ENCODE results near the gene TBC1D14.

TBC1D14 gene

DNA sequence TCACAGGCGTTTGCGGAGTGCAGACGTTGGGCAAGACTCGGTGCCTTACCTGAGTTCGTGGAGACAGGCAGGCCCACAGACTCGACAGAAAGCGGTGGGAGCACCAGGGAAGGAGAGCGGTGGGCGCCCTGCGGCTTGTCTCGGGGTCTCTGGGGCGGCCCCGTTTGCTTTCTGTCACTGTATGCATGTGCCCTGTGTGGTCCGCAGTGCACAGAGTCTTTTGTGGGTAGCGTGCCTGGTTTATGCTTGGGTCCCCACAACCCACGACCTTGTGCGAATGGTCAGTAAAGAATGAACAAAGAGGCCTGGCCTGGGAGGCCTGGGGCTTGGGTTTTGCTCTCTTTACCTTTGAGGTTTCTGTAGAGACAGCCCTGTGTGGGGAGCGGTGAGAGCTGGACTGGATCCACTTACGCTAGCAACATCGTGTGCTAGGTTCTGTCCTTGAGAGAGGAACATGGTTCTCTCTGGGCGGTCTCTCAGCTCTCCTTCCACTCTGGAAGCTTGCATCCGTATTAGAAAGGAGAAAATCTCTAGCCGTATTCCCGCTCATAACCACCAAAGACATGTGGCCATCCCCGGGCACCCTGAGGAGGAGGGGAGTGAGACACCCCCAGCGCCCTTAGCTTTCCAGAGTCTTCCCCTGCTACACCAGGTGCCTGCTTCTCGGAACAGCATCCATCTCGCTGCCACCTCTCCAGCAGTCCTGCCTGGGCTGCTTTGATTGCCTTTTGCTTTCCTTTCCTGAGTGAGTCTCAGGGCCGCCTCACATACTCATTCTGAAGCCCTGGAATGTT, 134.7 kb downstream of the TBC1D14 start:
- no peak for DNase-seq (ENCODE audit: low read depth)

DNA sequence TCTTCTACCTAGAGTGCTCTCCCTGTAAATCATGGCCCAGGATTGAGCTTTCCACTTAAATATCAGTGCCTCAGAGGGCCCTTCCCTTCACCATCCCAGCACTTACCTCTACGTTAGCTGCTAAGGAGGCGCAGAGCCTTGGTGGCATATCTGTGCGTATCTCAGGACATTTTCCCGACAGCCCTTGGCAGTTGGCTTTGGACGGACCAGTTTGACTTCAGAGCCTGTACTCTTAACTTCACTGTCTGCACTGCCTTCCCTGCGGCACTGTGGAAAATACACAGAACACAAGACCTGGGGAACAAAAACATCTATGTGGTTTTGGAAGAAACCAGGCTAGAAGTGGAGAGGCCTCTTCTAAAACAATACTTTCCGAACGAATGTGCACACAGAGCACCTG, 135.9 kb downstream of the TBC1D14 start:
- no peak for DNase-seq (ENCODE audit: low read depth)

DNA sequence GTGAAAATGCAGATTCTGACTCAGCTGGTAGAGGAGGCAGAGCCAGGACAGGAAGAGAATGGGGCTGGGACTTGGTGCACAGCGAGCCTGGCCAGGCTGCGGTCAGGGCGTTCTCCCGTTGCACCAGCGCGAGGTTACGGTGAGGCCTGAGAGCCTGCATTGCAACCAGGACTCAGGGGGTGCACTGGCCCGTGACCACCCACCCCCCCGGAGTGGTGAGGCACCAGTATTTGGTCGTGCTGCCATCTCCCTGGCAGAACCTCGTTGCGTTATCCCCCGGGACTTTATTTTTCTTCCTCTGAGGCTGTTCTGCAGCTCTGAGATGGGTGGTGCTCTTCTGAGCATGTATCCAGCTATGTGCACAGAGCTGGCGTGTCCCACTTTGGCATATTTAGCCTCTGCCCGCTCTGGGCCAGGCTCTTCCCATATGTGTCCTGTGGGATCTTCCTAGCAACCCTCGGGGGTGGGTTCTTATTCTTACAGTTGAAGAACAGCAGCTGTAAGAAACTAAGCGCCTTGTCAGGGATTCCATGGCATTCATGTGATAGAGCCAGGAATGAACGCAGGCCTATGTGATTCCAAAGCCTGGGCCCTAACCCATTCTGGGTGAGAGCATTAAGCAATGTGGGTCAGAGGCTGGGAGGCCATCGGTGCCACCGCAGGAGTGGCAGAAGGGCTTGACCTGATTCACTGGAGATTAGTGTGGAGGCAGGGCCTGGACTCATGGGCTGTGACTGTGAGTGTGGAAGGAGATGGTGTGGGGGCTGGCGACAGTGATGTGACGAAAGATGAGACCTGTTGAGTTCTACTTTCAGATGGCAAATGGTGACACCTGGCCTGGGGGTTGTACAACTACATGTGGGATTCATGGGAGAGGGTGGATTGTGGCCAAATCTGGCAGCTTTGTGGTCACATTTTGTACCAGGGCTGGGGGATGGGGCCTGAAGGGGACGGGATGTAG, 136.6 kb downstream of the TBC1D14 start:
- no peak for DNase-seq (ENCODE audit: low read depth)

DNA sequence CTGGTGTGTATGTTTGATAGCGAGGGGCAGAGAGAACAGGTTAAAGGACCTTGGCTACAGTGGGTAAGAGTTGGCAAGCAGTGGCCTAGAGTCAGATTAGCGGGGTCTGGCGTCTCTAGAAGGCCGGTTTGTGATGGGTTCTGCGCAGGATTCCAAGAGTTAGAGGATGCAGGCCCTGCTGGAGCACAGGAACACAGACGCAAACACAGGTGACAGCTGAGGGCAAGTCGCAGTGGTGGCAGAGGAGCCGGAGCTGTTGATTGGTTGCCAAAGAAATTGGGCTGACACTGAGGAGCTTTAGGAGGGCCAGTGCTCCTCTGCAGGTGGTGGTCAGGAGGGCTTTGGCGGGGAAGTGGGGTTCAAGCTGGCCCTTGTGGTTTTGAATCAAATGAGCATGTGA, 137.3 kb downstream of the TBC1D14 start:
- DNase-seq (ENCODE audit: low read depth) = no peak

DNA sequence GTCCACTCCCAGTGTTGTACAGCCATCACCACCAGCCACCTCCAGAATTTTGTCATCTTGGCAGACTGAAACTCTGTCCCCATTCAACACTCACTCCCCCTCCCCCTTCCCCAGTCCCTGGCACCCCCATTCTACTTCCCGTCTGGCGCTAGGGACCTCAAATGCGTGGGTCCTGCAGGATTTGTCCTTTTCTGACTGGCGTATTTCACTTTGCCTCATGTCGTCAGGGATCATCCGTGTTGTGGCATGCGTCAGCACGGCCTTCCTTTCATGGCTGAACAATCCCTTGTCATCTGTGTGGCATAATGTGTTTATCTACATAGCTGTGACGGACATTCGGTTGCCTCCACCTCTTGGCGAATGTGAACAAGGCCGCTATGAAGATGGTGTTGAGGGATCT, 139.0 kb downstream of the TBC1D14 start:
- no peak for DNase-seq (ENCODE audit: low read depth)

DNA sequence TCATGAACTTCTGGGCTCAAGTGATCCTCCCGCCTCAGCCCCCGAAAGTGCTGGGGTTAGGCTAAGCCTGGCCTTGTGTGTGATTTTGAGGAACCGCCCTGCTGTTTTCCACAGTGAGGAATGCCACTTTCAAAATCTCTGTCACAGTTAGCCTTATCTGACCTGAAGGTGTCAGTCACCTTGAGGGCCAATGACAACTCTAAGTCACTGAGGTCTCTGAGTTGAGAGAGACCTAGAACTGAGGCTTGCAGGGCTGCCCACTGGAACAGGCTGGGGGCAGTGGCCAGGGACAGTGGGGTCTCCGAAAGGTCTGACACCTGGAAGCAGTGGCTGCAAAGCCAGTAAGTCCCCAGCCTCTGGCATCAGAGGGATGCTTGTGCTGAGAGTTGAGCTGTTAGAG, 139.7 kb downstream of the TBC1D14 start:
- DNase-seq (ENCODE audit: low read depth) = no peak

DNA sequence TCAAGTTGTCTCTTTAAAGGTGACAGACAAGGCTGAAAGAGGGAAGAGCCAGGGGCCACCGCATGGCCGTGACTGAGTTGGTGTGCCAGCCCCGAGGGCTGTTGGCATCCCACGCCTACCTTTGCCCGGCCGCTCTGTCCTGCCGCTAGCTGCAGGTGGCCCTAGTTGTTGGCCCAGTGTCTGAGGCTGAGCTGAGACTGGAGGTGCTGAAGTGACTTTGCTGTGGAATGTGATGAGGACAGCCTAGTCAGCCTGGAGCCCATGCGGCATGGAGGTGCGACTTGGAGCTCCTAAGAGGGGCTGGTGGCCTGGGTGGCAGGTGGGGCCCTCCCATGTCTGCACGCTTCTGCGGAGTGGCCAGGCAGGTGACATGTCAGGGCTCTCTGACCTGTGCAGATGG, 140.1 kb downstream of the TBC1D14 start:
- DNase-seq (ENCODE audit: low read depth) = no peak

DNA sequence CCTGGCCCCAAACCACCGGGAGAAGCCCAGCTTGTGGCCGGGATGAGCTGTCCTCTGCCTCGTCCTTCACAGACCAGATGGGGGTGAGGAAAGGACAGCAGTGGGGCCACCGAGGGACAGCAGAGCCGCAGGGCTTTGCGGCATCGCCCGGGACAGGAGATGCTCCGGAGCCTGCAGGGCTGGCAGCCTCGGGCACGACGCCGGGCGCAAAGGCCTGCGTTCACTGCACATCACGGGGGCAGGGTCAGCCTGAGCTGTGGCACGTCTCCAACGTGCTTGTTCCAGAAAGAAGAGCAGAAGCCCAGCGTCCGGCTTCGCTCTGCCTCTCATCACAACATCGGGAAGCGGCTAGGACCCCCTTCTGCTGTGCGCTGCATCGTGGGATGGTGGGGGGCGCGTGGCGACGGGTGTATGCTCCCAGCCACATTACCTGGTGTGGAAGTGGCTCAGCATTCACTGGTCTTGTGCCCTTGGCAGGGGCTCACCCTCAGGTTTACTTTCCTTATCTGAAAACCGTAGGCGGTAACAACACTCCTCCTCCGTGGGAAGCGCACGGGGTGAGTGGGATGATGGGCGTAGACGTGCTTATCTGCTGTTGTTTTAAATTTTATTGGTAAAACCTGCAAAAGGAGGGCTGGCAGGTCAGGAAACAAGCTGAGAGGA, 141.0 kb downstream of the TBC1D14 start:
- DNase-seq (ENCODE audit: low read depth) = no peak

DNA sequence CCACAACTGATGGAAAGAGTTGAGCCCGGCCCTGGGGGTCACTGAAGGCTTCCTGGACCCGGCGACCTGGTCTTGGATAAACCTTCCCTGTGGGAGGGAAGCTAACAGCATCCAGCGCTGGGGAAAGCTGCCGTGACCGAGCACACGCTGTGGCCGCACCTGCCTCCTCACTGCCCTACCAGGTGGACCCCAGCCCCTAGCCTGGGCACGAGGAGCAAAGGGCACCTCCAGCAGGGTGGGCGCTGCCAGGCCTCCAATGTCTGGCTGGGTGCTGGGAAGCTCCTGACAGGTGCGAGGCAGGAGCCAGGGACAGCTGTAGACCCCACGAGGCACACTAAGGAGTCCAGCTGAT, 141.5 kb downstream of the TBC1D14 start:
- DNase-seq (ENCODE audit: low read depth) = no peak

DNA sequence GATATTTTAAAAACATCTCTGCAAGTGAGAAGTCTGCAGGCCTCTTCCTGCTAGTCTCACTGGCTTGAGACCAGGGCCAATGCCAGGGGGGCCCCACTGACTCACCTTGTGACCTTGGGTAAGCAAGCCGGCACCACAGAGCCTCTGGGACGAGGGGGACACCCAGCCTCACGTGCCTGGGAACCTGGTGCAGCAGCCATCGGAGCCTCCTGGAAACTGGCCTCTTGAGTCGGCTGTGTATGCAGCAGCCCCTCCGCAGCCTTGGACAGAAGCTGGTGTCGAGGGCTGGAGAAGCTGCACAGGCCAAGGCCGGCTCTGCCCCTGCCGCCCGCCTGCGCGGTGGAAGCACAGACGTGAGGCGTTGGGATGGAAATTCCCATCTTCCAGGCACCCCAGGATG, 142.3 kb downstream of the TBC1D14 start:
- DNase-seq (ENCODE audit: low read depth) = no peak

DNA sequence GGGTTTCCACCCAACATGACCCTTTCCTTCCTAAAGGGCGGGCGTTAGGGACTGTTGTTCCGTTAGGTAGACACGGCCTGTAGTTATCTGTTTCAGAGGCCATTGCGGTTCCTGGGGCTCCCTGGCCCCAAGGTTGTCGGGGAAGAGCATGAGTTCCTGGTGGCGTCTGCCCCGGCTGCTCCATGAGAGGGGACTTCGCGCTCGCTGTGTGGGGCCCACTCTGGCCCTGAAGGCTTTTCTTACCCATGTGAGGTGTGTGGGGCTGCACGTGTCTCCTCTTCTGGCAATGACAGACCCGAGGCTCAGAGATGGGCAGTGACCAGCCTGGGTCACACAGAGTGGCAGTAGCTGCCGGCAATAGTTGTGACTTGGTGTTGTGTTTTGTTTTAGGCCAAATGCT, 142.7 kb downstream of the TBC1D14 start:
- no peak for DNase-seq (ENCODE audit: low read depth)

DNA sequence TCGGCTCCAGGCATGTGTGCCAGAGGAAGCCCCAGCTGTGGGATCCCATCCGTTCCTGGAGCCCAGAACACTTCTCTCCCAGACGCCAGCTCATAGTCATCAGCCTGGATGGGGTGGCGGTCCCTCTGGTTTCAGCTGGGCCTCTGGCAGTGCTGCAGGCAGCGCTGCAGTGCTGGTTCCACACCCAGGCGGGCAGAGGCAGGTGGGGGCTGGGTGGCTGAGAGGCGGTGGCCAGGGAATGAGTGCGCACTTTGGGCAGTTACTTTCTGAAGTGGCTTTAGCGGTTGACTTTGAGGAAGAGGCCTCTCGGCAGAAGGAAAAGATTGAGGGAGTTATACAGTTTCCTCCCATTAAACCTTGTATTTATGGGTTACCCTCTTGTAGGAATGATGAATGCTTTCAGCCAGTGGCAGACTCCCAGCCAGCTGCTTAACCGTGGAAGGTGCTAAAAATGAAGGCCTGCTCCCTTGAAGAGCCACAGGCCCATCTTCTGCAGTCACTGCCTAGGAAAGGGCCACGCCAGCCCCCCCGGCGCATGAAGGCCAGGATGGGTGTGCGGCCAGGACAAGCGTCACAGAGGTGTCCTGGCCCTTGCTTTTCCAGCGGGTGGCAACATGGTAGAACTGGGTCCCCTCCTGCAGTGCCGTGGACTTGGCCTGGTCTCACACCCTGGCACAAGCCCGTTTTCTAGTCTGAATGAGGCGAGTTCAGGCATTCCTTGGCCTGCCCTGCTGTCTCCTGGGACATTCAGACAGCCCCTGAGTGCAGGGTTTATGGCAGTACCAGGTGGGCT, 143.5 kb downstream of the TBC1D14 start:
- DNase-seq (ENCODE audit: low read depth) = no peak

DNA sequence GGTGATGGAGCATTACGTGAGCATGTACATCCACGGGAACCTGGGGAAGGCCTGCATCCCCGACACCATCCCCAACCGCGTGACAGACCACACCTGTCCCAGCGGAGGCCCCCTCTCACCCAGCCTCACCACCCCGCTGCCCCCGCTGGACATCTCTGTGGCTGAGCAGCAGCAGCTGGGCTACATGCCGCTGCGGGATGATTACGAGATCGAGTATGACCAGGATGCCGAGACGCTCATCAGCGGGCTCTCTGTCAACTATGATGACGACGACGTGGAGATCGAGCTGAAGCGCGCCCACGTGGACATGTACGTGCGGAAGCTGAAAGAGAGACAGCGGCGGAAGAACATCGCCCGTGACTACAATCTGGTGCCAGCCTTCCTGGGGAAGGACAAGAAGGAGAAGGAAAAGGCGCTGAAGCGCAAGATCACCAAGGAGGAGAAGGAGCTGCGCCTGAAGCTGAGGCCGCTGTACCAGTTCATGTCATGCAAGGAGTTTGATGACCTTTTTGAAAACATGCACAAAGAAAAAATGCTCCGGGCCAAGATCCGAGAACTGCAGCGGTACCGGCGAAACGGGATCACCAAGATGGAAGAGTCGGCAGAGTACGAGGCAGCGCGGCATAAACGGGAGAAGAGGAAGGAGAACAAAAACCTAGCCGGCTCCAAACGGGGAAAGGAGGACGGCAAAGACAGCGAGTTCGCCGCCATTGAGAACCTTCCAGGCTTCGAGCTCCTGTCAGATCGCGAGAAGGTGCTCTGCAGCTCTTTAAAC, 144.7 kb downstream of the TBC1D14 start:
- DNase-seq (ENCODE audit: low read depth) = no peak

DNA sequence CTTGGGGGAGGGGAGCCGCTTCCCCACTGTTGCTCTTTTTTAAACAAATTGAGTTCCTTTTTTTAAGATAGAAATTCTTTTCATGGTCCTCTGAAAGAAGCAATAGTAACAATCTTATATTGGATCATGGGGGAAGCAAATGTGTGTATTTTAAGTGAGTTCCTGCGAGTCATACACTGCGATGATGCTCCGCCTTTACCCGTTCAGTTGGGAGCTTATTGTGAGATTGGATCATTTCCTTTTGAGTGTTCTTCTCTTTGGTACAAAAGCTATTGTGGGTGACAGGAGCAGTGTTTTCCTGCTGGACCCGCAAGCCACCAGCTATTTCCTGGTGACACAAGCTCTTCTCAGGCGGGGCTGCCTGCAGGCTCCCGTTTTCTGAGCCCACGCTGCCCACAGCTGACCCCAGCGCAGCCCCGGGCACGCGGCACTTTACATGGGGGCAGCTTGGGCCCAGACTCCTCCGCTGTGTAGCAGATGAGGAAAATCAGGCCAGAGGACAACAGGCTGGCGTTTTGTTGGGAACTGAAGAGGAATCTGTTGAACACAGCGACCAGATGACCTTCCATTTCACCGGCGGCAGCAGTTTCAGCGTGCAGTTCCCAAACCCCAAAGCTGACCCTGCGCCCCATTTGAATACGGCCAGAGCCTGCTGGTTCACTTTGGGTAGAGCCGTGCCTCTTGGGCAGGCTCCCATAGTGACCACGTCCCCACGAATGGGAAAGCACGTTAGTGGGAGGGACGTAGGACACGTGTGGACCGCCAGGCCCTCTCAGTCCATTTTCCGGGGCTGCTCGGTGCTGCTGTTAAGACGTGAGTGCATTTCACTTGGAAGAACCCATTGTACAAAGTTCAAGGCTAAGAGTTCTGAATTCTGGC, 145.7 kb downstream of the TBC1D14 start:
- no peak for DNase-seq (ENCODE audit: low read depth)

DNA sequence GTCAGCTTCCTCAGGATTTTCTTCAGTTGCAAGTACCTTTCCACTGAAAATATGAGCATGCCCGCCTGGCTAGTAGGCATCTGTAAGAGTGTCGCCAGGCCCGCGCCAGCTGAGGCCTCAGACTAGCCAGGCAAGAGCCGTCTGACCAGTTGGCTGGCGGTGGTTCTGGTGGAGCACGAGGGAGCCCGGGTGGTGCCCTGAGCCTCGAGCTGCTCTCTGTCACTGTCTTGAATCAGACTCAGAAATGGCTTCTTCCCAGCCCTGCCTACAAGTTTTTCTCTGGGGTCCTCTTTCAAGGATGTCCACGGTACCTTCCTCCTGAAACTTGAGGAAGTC, 146.3 kb downstream of the TBC1D14 start:
- no peak for DNase-seq (ENCODE audit: low read depth)

DNA sequence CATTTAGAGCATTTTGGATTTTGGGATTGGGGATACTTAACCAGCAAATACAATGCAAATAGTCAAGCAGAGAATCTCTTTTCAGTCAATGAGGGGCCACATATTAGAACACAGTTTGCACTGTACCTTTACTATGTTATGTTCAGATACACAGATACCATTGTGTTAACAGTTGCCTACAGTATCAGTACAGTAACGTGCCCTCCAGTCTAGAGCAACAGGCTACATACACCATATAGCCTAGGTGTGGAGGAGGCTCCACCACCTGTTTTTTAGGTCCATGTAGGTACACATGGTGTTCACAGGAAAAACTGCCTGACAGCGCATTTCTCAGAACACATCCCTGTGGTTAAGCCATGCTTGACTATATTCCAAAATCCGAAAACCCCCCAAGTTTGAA, 149.2 kb downstream of the TBC1D14 start:
- no peak for DNase-seq (ENCODE audit: low read depth)

DNA sequence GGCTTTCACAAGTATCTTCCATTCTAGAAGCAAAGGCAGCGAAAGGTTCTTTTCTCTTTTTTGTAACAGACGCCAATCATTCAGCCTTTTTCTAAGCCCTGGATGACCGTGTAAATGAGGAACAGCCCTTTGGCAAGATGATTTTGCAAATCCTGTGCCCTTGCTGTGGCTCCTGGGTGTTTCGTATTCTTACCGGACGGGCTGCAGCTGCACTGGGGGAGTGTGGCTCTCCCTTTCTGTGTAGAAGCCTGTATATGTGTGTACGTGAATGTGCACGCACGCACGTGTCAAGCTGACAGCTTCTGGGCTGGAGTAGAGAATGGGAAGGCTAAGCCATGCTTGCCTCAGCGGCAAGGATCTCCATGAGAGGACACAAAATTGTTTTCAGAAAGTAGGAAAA, 150.0 kb downstream of the TBC1D14 start:
- DNase-seq (ENCODE audit: low read depth) = no peak

DNA sequence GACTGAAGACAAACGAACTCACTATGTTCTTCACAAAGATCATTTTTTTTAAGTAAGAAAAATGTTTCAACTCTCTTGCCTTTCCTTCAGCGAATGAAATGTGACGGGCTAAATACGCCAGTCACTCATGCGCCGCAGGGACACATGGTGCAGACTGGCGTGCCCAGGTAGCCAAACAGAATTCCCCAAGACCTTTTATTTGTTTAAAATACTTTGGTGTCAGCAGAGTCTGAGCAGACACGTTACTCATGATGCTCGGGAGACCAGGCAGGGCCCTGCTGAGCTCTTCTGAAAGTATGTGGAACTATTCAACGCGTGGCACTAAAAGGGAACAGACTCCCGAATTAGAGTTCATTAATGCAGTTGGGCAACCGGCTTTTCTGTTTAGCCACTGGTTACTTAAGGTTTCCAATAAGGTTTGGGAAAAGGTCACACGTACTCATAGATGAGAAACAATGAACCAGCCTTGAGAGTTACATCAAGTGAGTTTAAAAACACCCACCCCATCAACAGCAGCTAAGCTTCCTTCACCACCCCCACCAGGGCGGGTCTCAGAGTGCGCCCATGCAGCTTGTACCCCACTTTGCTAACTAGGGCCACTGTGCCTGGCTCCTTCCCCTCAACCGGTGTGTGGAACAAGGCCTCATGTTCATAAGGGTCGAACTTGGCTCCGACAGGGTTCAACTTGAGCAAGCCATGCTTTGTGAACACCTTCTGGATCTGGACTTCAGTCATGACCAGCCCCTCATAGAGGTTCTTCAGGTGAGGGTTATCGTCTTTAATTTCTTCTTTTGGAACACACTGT, 150.9 kb downstream of the TBC1D14 start:
- no peak for DNase-seq (ENCODE audit: low read depth)

DNA sequence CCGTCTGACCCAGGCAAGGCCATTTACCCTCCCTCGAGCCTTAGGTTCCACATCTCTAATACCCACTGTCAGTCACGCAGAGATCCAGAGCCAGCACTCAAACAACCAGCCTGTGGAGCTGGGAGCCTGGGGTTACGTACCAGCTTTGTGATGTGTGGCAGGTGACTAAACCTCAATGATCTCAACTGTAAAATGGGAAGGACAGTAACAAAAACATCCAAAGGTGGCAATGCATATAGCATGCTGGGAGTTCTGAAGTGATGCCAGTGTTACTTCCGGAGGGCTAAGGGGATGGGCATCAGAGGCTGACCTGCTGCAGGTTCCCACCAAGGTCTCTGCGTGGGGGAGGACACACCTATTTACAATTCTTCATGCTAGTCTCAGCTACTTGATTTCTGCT, 152.2 kb downstream of the TBC1D14 start:
- DNase-seq (ENCODE audit: low read depth) = no peak

DNA sequence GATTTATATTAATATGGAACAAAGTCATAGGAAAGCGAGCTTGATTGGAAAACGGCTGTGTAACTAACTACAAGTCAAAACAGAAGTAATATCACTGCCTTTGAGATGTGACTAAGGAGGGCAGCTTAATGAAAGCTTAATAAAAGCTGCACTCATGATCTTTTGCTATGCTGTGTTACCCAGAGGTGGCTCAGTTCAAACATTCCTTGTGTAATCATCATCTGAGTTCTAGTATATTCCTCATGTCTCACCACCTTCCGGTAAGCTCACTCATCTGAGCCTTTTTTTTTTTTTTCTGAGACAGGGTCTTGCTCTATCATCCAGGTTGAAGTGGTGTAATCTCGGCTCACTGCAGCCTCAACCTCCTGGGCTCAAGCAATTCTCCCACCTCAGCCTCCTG, 153.2 kb downstream of the TBC1D14 start:
- DNase-seq (ENCODE audit: low read depth) = no peak
